Epithelial cell of proximal tubule (primary cell): ENCODE results near the gene EXTL1. TPM values are rescaled to one million over a fixed set of nuclear protein-coding genes. Genes with fewer than 3 reads are reported as not detected.

Experiments
- DNase-seq: peaks from one replicate; pipeline ENCODE4 v3.0.0-alpha.2; 2011; ENCODE audit warnings: low read depth
- H3K4me3 ChIP-seq: 2 replicates; pipeline ENCODE4 v1.5.1; 2011; ENCODE audit warnings: low read depth, mild to moderate bottlenecking, low read length
- CTCF ChIP-seq: conservative IDR thresholded peaks from 2 replicates; pipeline ENCODE4 v1.5.1; 2012; ENCODE audit warnings: low read depth, mild to moderate bottlenecking, low read length
- total RNA-seq: library from RNA; depleted of rRNA; stranded (reverse); fragments of >200 nt; gene quantifications from 2 replicates; pipeline ENCODE4 v1.2.3, GENCODE V29; 2015

The EXTL1 gene
- total RNA-seq, 1 donor from 2014 or later = 0.12 TPM

- TF ChIP-seq CTCF = no peak
- no peak for DNase-seq
- H3K4me3 ChIP-seq = no peak overlapping the region
Measured at GRCh38 chr1:26077524-26077923, 55.9 kb downstream of the EXTL1 start.

GRCh38 chr1:26078286-26079177 is 57.0 kb downstream of the EXTL1 start:
- no peak for TF ChIP-seq CTCF
- no peak for DNase-seq
- H3K4me3 ChIP-seq = no peak overlapping the region

- H3K4me3 ChIP-seq = no peak overlapping the region
- DNase-seq = no peak
- TF ChIP-seq CTCF = no peak
Measured at GRCh38 chr1:26079178-26079563, 57.6 kb downstream of the EXTL1 start.

GRCh38 chr1:26079960-26080814 is 58.6 kb downstream of the EXTL1 start:
- no peak for DNase-seq
- TF ChIP-seq CTCF = no peak
- no peak overlapping the region for H3K4me3 ChIP-seq

GRCh38 chr1:26081267-26082019 is 59.9 kb downstream of the EXTL1 start:
- no peak for TF ChIP-seq CTCF
- no peak overlapping the region for H3K4me3 ChIP-seq
- DNase-seq = no peak

- H3K4me3 ChIP-seq = no peak overlapping the region
- no peak for TF ChIP-seq CTCF
- DNase-seq = no peak
Measured at GRCh38 chr1:26082020-26082350, 60.4 kb downstream of the EXTL1 start.
